PC-9 (cell line): Measurements from ENCODE around the gene UROD. TPM values are rescaled to one million over a fixed set of nuclear protein-coding genes. Genes with fewer than 3 reads are reported as not detected.
A peak's percentile ranks its signal among the peaks of the same experiment; 100 is the strongest.

ENCODE experiments used
- BruUV-seq: library from RNA; stranded (reverse); fragments of 400-500 nt; replicated peaks from 2 replicates; lab custom pipeline; 2021; lab: Mats Ljungman, UMichigan
- CTCF ChIA-PET: fragments of 300-600 bp; sonication (Branson Sonifier 250); formaldehyde crosslinking; loops from one replicate; lab custom pipeline; 2022; ENCODE audit warnings: antibody characterized with exemption; lab: Charles Lee
- POLR2A ChIA-PET: fragments of 300-600 bp; sonication (Branson Sonifier 250); formaldehyde crosslinking; loops from one replicate; lab custom pipeline; 2022; ENCODE audit warnings: antibody characterized with exemption; ENCODE audit not compliant: unreplicated experiment; lab: Charles Lee
- DNase-seq, 2 experiments: peaks; one replicate each; pipeline versions ENCODE4 v3.0.0 to v3.0.0-alpha.2; 2015 to 2022; ENCODE audit warnings: mixed read lengths in 1 of 2
- H2AFZ ChIP-seq: fragments of 200-600 bp; sonication (generic); 2 replicates; pipeline ENCODE4 v1.8.1; 2017; ENCODE audit warnings: antibody characterized with exemption
- H3F3A ChIP-seq: fragments of 200-600 bp; sonication (generic); 2 replicates; pipeline ENCODE4 v1.8.1; 2017; ENCODE audit warnings: antibody characterized with exemption, mild to moderate bottlenecking, low read depth; ENCODE audit not compliant: insufficient read depth
- H3K27ac ChIP-seq: fragments of 200-600 bp; sonication (generic); 2 replicates; pipeline ENCODE4 v1.6.1; 2016; ENCODE audit warnings: mixed run types
- H3K27me3 ChIP-seq: fragments of 200-600 bp; sonication (generic); 2 replicates; pipeline ENCODE4 v1.6.1; 2016; ENCODE audit warnings: low read depth, mixed run types; ENCODE audit not compliant: insufficient read depth
- H3K36me3 ChIP-seq: fragments of 200-600 bp; sonication (generic); 2 replicates; pipeline ENCODE4 v1.6.1; 2016; ENCODE audit warnings: low read depth, mixed run types
- H3K4me1 ChIP-seq: fragments of 200-600 bp; sonication (generic); replicated peaks from 2 replicates; pipeline ENCODE4 v1.6.1; 2016; ENCODE audit warnings: mixed run types; ENCODE audit not compliant: insufficient read depth
- H3K4me2 ChIP-seq: fragments of 200-600 bp; sonication (generic); 2 replicates; pipeline ENCODE4 v1.6.1; 2017; ENCODE audit warnings: mixed run types
- H3K4me3 ChIP-seq: fragments of 200-600 bp; sonication (generic); 2 replicates; pipeline ENCODE4 v1.6.1; 2016; ENCODE audit warnings: mixed run types
- H3K79me2 ChIP-seq: fragments of 200-600 bp; sonication (generic); 2 replicates; pipeline ENCODE4 v1.6.1; 2017; ENCODE audit warnings: low read depth, mixed run types
- H3K9me2 ChIP-seq: fragments of 200-600 bp; sonication (generic); 2 replicates; pipeline ENCODE4 v1.8.1; 2017; ENCODE audit warnings: mild to moderate bottlenecking; ENCODE audit not compliant: insufficient read depth
- H3K9me3 ChIP-seq: fragments of 200-600 bp; sonication (generic); 2 replicates; pipeline ENCODE4 v1.8.1; 2016; ENCODE audit warnings: low read depth; ENCODE audit not compliant: insufficient read depth
- H4K20me1 ChIP-seq: fragments of 200-600 bp; sonication (generic); 2 replicates; pipeline ENCODE4 v1.8.1; 2017; ENCODE audit not compliant: insufficient read depth
- EZH2 ChIP-seq: fragments of 200-600 bp; sonication (generic); IDR thresholded peaks from 2 replicates; pipeline ENCODE4 v1.8.0; 2017; ENCODE audit warnings: antibody characterized with exemption, low read depth
- intact Hi-C: fragments of 100-400 bp; cut with micrococcal nuclease; formaldehyde crosslinking; loops from one replicate; pipeline ENCODE4 v1.10.0; 2022; ENCODE audit not compliant: unreplicated experiment
- total RNA-seq: library from RNA; stranded (reverse); gene quantifications from 2 replicates; pipeline ENCODE4 v1.2.3, GENCODE V29; 2021
- TF ChIP-seq, protein P1 (sequence below): fragments of 200-600 bp; sonication (generic); conservative IDR thresholded peaks from 2 replicates; pipeline ENCODE4 v1.6.1; 2017; ENCODE audit warnings: mixed run types, antibody characterized with exemption, mild to moderate bottlenecking, moderate library complexity

The UROD gene
- total RNA-seq, 1 experiment from 2014 or later, result 81.1 TPM

DNA sequence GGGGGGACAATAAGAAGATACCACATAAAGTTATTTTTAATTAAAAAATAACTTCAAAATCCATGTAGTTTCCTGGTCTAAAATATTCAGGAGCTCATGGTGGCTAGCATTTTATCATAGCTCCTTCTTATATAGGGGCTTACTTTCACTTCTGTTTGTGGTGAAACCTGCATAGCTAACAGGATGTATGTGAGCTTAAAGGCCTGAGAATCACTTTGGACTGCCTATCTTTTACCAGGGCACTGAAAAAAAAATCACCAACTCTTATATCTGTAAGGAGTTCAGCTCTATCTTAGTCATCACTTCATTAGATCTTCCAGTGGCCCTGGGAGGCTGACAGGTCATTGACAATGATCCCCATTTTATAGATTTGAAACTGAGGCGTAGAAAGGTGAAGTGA, 21.3 kb downstream of the UROD start:
- H3K79me2 ChIP-seq, result no peaks in the 10 kb centered on the region
- ChIA-PET CTCF (no interaction called here), POLR2A (interaction anchor here (0.6 kb wide), 2 partner anchors 306 to 1214 kb away, joined by 3 to 9 read pairs; partner anchors contain the start of gene RAD54L)
- H3K9me2 ChIP-seq, result no peaks in the 10 kb centered on the region
- BruUV-seq, result no TSS peak
- no peak overlapping the region for H3K27ac ChIP-seq
- H3K4me1 ChIP-seq, result peaks cover 10% of the 10 kb centered on the region; the same call in 1 of the 2 replicates
- no peaks in the 10 kb centered on the region for H4K20me1 ChIP-seq
- no peaks in the 10 kb centered on the region for H3K27me3 ChIP-seq
- intact Hi-C loops, result no loop called here
- H3F3A ChIP-seq, result peaks cover 9% of the 10 kb centered on the region; the same call in 1 of the 2 replicates
- TF ChIP-seq EZH2, result no peak
- TF ChIP-seq, protein P1, sequence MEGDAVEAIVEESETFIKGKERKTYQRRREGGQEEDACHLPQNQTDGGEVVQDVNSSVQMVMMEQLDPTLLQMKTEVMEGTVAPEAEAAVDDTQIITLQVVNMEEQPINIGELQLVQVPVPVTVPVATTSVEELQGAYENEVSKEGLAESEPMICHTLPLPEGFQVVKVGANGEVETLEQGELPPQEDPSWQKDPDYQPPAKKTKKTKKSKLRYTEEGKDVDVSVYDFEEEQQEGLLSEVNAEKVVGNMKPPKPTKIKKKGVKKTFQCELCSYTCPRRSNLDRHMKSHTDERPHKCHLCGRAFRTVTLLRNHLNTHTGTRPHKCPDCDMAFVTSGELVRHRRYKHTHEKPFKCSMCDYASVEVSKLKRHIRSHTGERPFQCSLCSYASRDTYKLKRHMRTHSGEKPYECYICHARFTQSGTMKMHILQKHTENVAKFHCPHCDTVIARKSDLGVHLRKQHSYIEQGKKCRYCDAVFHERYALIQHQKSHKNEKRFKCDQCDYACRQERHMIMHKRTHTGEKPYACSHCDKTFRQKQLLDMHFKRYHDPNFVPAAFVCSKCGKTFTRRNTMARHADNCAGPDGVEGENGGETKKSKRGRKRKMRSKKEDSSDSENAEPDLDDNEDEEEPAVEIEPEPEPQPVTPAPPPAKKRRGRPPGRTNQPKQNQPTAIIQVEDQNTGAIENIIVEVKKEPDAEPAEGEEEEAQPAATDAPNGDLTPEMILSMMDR, result no peak
- H3K4me3 ChIP-seq, result no peak overlapping the region
- no peaks in the 10 kb centered on the region for H3K36me3 ChIP-seq
- no peak overlapping the region for H3K4me2 ChIP-seq
- H2AFZ ChIP-seq, result no peak overlapping the region
- H3K9me3 ChIP-seq, result no peaks in the 10 kb centered on the region
- no peak for DNase-seq

- POLR2A ChIA-PET, result no interaction called here
- Histone ChIP-seq H2AFZ (no peak overlapping the region), H3K27me3 (no peaks in the 10 kb centered on the region), H3K36me3 (no peaks in the 10 kb centered on the region), H3K4me1 (peaks cover 10% of the 10 kb centered on the region; the same call in 1 of the 2 replicates), H3K79me2 (no peaks in the 10 kb centered on the region), H4K20me1 (no peaks in the 10 kb centered on the region), H3K27ac (no peak overlapping the region), H3K9me2 (no peaks in the 10 kb centered on the region), H3K4me3 (no peak overlapping the region), H3K4me2 (no peak overlapping the region), H3K9me3 (no peaks in the 10 kb centered on the region), H3F3A (peaks cover 9% of the 10 kb centered on the region; the same call in 1 of the 2 replicates)
- TF ChIP-seq EZH2, result no peak
- TF ChIP-seq, protein P1, result no peak
- CTCF ChIA-PET, result no interaction called here
- DNase-seq, result no peak
- BruUV-seq, result no TSS peak
- intact Hi-C loops, result no loop called here
These were observed 23.7 kb downstream of the UROD start for GRCh38 chr1:45035631-45036301.

GRCh38 chr1:45037456-45037855, 25.4 kb downstream of the UROD start:
- Histone ChIP-seq H3K4me3 (no peak overlapping the region), H3K27me3 (no peaks in the 10 kb centered on the region), H3F3A (peaks cover 9% of the 10 kb centered on the region; the same call in 1 of the 2 replicates), H3K9me3 (no peaks in the 10 kb centered on the region), H3K79me2 (no peaks in the 10 kb centered on the region), H3K4me2 (no peak overlapping the region), H3K27ac (no peak overlapping the region), H4K20me1 (no peaks in the 10 kb centered on the region), H3K9me2 (no peaks in the 10 kb centered on the region), H2AFZ (no peak overlapping the region), H3K36me3 (no peaks in the 10 kb centered on the region), H3K4me1 (peaks cover 10% of the 10 kb centered on the region; the same call in 1 of the 2 replicates)
- TF ChIP-seq EZH2, result no peak
- TF ChIP-seq, protein P1, result no peak
- CTCF ChIA-PET, result no interaction called here
- peak; percentile 18 to 65 for DNase-seq
- intact Hi-C loops, result no loop called here
- POLR2A ChIA-PET, result no interaction called here
- BruUV-seq, result no TSS peak
